Stimulated activated CD8-positive, alpha-beta memory T cell treated with anti-CD3 and anti-CD28 coated beads, Interleukin-15, amount 100 ng/mL, for 48 hours (primary cell): ENCODE results near the gene PACRG.

Source experiments
- DNase-seq, 2 donors: peaks; one replicate each; pipeline ENCODE4 v3.0.0-alpha.2; 2020; ENCODE audit warnings: low read depth in 2 of 2

The PACRG gene

GRCh38 chr6:163333038-163333437 is 605.3 kb downstream of the PACRG start:
- no peak for DNase-seq

- DNase-seq = no peak
These were observed 606.2 kb downstream of the PACRG start for GRCh38 chr6:163333701-163334663.

GRCh38 chr6:163335056-163335455 is 607.3 kb downstream of the PACRG start:
- no peak for DNase-seq

DNA sequence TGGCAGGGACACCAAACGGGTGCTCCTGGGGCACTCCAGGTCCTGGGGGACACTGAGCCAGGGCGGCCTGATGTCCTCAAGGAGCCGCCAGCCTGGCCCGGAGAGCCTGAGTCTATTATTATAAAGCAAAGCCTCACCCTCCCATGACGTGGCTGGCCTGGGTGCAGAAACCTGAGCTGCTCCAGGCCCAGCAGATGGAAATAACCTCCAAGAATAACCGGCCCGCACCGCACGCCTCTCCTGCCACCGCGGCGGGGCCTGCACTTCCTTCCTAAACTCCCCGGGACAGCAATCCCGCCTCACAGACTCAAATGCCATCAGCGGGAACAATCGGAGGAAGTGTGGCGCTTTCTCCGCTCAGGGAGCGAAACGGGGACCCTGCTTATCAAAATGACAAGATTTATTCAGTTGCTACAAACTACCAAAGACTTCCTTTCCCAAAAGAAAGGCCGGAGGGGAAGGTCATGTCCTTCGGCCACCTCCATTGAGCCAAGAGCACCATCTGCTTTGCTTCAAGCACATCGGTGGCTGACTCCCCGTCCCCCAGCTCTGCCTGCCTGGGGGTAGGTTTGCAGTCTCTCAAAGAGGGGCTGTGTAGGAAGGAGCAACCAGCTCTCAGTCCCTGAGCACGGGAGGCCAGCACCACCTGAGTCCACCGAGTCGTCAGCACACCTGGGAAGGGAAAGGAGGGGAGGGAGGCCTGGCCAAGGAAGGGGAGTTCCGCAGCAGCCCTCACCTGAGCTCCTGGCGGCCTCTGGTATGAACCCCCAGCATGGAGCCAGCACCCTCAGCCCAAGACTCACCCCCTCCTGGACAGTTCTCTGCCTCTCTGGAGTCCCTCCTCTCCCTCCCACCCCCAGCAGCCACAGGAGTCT is 608.1 kb downstream of the PACRG start:
- DNase-seq = no peak

- DNase-seq = no peak
These were observed 609.2 kb downstream of the PACRG start for GRCh38 chr6:163336961-163337360.

DNA sequence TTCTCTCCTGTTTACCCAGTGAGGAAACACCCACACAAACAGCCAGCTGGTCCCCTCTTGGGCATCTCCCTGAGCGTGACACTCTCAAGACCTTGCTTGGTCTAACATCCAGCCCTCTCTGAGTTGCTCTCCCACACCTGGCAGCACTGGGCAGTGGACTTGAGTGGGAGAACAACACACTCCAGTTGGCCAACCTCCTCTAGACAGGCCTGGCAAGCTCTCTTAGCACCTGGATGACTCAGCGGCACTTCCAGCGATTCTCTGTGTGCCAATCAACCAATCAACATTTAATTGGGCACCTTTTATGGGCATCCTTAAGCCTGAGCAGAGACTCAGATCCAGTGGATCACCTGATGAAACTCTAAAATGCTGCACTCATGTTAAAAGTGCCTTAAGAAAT is 610.2 kb downstream of the PACRG start:
- no peak for DNase-seq

DNA sequence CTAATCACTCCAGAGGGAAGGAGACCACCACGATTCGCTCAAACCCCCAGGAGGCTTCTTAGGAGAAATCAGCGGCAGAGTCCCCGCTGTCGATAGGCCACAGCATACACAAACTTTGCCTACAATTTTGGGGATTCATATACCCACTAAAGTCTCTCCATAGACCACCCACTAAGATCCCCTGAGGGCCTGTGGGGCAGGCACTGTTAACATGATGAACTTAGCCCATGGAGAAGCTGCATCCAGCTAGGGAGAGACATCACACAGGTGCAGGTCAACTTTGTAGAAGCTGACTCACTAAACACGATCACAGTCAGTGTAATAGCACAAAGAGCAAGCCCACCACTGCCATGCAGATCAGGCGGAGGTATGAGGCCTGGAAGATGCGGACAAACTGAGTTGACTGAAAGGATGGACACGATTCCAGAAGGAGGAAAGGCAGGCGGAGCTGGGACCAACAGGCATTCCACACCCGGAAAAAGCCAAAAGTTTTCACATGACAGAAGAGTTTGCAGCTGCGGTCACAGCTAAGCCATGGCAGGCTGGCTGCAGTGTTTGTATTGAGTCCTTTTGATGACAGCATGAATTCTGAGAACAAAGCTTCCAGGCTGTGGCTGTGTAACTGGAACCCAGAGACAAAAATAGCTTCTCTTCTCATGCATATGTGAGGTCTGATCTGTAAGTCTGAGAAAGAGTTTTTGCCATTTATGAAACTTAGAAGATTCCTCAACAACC is 611.1 kb downstream of the PACRG start:
- no peak for DNase-seq

GRCh38 chr6:163339466-163339865 is 611.7 kb downstream of the PACRG start:
- DNase-seq = no peak

- DNase-seq = no peak
These were observed 612.6 kb downstream of the PACRG start for GRCh38 chr6:163340201-163340887.

DNA sequence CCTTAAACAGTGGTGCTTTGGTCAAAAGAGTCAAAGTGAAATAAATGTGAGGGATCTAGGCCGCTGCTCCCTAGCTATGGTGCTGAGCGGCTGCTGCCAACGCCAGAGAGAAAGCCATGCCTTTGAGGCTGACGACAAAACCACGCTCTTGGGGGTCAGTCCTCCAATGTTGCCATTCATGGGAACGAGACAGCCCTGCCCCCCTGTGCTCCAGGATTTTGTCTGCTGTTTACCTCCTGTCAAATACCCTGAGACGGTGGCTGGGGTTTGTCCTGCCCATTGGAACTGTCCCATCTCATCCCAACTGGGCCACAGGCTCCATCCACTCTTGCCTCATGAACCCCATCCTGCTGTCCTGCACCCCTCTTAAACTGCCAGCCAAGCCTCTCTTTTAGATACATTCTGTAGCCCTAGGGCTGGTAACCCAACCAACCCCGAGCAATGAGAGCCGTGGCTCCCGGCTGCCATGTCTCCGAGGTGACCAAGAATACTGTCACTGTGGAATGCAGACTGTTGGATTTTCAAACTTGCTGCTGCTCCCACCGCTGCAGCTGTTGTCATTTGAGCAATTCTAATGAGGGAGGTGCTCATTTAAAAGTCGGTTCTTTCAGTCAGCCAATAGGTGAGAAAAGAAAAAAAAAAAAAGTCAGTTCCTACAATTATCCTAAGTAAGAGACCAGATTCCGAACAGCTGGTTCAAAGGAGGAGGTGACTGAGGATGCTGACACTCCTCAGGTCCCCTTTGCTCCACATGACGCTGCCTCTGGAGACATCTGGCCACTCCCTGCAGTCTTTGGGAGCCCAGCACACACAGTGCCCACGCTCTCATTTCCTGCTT is 613.7 kb downstream of the PACRG start:
- DNase-seq = no peak

DNA sequence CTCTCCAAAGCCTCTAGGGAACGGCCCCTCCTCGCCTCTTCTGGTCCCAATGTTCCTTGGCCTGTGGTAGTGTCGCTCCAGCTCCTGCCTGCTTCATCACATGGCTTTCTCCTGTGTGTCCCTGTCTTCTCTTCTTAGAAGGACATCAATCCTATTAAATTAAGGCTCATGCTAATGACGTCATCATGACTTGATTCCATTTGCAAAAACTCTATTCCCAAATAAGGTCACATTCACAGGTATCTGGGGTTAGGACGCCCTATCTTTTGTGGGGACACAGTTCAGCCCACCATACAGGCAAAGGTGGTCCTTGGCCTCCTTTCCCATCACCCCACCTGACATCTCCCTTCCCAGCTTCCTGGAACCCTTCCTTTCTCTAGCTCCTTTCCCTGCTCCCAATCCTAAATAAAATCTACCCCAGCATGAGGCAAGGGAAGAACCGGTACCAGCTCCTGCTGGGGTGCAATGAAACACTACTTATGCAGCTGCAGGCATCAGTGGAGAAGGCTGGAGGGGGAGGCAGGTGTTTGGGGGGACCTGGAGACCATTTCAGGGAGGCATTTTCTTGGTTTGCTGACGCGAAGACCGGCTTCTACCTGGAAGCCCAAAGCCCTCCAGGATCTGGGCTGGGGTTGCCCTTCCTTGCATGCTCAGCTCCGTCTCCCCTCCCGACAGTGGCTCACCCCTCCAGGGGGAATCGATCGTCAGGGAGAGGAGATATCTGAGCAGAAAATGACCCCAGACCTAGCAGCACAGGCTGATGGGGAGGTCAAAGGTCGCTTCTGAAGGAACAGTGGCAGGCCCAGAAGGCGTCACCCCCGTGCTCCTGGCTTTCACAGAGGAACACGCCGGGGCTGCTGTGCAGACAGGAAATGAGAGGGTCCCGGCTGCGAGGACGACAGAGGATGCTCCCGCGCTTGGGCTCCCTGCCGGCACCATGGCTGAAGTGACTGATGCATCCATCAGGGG is 615.1 kb downstream of the PACRG start:
- no peak for DNase-seq

DNA sequence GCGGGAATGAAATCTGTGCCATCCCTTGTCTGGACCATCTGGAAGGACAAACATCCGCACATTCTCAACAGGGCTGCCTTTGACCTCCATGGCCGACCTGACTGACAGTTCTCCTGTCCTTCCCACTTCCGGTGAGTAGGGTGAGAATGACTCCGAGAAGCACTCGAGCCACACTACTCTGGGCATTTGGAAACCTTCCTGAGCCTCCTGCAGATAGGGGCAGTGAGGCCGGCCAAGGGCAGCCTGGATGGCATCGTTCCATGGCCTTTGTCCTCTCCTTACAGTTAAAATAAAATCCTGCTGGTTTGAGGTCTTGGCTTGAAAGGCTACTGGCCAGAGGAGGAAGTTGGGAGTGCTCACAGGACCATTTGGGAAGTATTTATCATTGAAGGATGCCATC is 615.8 kb downstream of the PACRG start:
- DNase-seq = no peak

GRCh38 chr6:163344411-163344810 is 616.6 kb downstream of the PACRG start:
- DNase-seq = no peak

- no peak for DNase-seq
These were observed 618.2 kb downstream of the PACRG start for GRCh38 chr6:163345931-163346330.

GRCh38 chr6:163346497-163346961 is 618.8 kb downstream of the PACRG start:
- no peak for DNase-seq

DNA sequence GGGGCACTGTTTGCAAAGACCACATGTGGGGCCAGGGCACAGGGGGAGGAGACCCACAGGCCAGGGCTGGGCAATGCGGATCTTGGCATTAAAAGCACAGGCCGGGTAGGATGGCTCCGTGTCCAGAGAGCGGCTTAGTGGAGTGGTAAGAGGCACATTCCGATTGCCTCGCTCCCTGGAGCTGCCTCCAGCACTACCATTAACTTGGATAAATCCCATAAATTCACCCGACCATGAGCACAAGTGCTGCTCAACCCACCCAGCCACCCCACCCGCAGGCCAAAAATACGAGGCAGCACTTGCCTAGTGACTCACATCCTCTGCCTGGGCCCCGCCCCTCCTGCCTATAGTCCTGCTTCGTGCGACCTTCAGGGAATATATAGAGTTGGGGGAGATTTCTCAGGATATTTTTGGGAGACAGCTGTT is 619.3 kb downstream of the PACRG start:
- no peak for DNase-seq

DNA sequence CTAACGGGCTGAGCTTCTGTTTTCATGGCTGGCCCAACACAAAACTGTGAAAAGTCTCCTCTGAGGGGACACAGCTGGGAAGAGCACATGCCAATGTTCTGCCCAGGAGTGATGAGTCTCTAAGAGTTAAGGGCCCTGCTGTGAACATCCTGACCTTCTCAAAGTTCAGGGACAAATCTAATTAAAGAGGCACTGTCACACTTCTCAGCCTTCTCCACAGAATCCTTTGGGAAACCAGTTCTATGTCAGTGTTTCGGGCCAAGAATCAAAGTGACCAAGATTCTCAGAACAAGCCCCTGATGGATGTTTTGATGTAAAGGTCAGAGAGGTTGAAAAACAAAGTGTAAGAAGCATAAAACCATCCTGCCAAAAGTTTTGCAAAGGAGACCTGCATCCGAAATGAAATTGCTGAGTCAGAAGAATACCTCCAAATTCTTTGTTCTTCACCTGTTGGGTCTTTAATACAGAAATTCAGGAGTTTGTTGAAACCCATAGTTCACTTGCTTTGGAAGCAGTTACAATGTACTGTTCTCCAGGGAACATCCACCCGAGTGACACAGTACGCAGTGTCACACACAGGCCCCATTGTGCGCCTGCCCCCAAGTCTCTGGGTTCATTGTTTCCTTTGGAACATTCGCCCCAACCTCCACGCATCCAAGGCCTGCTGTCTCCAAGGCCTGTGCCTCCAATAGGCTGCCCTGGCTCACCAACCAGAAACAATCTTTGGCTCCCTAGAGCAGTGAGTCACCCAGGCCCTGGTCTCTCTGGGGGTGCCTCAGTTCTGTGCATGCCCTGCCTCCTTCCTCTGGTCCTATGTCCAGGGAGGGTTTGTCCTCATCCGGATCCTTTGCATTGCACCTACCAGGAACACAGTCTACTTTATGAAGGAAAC is 621.3 kb downstream of the PACRG start:
- DNase-seq = no peak

- DNase-seq = no peak
These were observed 621.9 kb downstream of the PACRG start for GRCh38 chr6:163349696-163350095.
